Trophoblast cell (in vitro differentiated cells and primary cell): Measurements from ENCODE around the gene SRGAP3.

Experiments used
- DNase-seq, 2 donors: peaks; one replicate each; pipeline ENCODE4 v3.0.0-alpha.2; 2016
- H2AFZ ChIP-seq: 2 replicates; pipeline ENCODE4 v1.6.1; 2013; ENCODE audit warnings: low read length, moderate library complexity, mild to moderate bottlenecking; ENCODE audit not compliant: insufficient read depth, poor library complexity
- H2AK5ac ChIP-seq: 2 replicates; pipeline ENCODE4 v1.6.1; 2013; ENCODE audit warnings: mild to moderate bottlenecking, low read length
- H2BK120ac ChIP-seq: 2 replicates; pipeline ENCODE4 v1.6.1; 2013; ENCODE audit warnings: low read length, mild to moderate bottlenecking, moderate library complexity; ENCODE audit not compliant: insufficient read depth, poor library complexity
- H2BK12ac ChIP-seq: 2 replicates; pipeline ENCODE4 v1.6.1; 2013; ENCODE audit warnings: mild to moderate bottlenecking, low read length, moderate library complexity
- H2BK5ac ChIP-seq: 2 replicates; pipeline ENCODE4 v1.6.1; 2013; ENCODE audit warnings: low read length, low read depth, moderate library complexity, mild to moderate bottlenecking; ENCODE audit not compliant: poor library complexity
- H3K14ac ChIP-seq: 2 replicates; pipeline ENCODE4 v1.6.1; 2013; ENCODE audit warnings: mild to moderate bottlenecking, low read length
- H3K18ac ChIP-seq: 2 replicates; pipeline ENCODE4 v1.6.1; 2013; ENCODE audit warnings: mild to moderate bottlenecking, low read length
- H3K23ac ChIP-seq: 2 replicates; pipeline ENCODE4 v1.6.1; 2013; ENCODE audit warnings: low read length
- H3K27ac ChIP-seq: 2 replicates; pipeline ENCODE4 v1.5.1; 2013; ENCODE audit warnings: low read depth, mild to moderate bottlenecking, inconsistent platforms, low read length, moderate library complexity
- H3K27me3 ChIP-seq: 2 replicates; pipeline ENCODE4 v1.6.1; 2013; ENCODE audit warnings: inconsistent platforms, mild to moderate bottlenecking, low read length, moderate library complexity; ENCODE audit not compliant: insufficient read depth
- H3K36me3 ChIP-seq, 2 experiments: 1 replicate in 1 of 2; 2 replicates in 1 of 2; pipeline ENCODE4 v1.6.1; 2013; ENCODE audit warnings: low read length in 2 of 2, mild to moderate bottlenecking in 2 of 2, moderate library complexity in 1 of 2; ENCODE audit not compliant: insufficient read depth in 2 of 2, control insufficient read depth in 1 of 2
- H3K4ac ChIP-seq: 2 replicates; pipeline ENCODE4 v1.6.1; 2013; ENCODE audit warnings: low read depth, mild to moderate bottlenecking, low read length, moderate library complexity
- H3K4me1 ChIP-seq, 2 experiments: 1 replicate in 1 of 2; 2 replicates in 1 of 2; pipeline ENCODE4 v1.6.1; 2013; ENCODE audit warnings: low read length in 2 of 2, mild to moderate bottlenecking in 2 of 2, moderate library complexity in 1 of 2; ENCODE audit not compliant: insufficient read depth in 2 of 2, control insufficient read depth in 1 of 2
- H3K4me2 ChIP-seq: 2 replicates; pipeline ENCODE4 v1.6.1; 2013; ENCODE audit warnings: inconsistent platforms, mild to moderate bottlenecking, low read length, moderate library complexity
- H3K4me3 ChIP-seq: 2 replicates; pipeline ENCODE4 v1.5.1; 2013; ENCODE audit warnings: mild to moderate bottlenecking, low read depth, low read length, inconsistent platforms
- H3K79me1 ChIP-seq: one replicate; pipeline ENCODE4 v1.6.1; 2013; ENCODE audit warnings: low read length
- H3K79me2 ChIP-seq: 2 replicates; pipeline ENCODE4 v1.6.1; 2013; ENCODE audit warnings: low read length, mild to moderate bottlenecking; ENCODE audit not compliant: control insufficient read depth, insufficient read depth, poor library complexity
- H3K9ac ChIP-seq: 2 replicates; pipeline ENCODE4 v1.6.1; 2013; ENCODE audit warnings: mild to moderate bottlenecking, low read length
- H3K9me3 ChIP-seq: 2 replicates; pipeline ENCODE4 v1.6.1; 2013; ENCODE audit warnings: low read depth, mild to moderate bottlenecking, control low read depth, inconsistent platforms, low read length; ENCODE audit not compliant: insufficient read depth
- H4K12ac ChIP-seq: 2 replicates; pipeline ENCODE4 v1.6.1; 2013; ENCODE audit warnings: low read depth, mild to moderate bottlenecking, low read length, moderate library complexity
- H4K8ac ChIP-seq: 2 replicates; pipeline ENCODE4 v1.6.1; 2013; ENCODE audit warnings: low read depth, mild to moderate bottlenecking, low read length, moderate library complexity
- H4K91ac ChIP-seq: one replicate; pipeline ENCODE4 v1.6.1; 2013; ENCODE audit warnings: low read depth, mild to moderate bottlenecking, low read length, moderate library complexity
- WGBS: extraction: QIAGEN DNeasy Blood & Tissue Kit; methylation state at CpG from one replicate; pipeline ENCODE4 v1.1.7; 2013; ENCODE audit warnings: missing lambda C conversion rate; ENCODE audit not compliant: insufficient read length, insufficient coverage; ENCODE audit errors: extremely low coverage; 5-methylcytosine and 5-hydroxymethylcytosine counted together

The SRGAP3 gene

GRCh38 chr3:9196020-9196419 lies 53.4 kb downstream of the SRGAP3 start:
- H4K8ac ChIP-seq = no peak overlapping the region
- H3K14ac ChIP-seq = no peak overlapping the region
- H2AFZ ChIP-seq = no peak overlapping the region
- no peak overlapping the region for H2BK120ac ChIP-seq
- WGBS = no CpG with 5 or more reads among the region's 7 CpGs
- no peak overlapping the region for H3K9ac ChIP-seq
- no peak overlapping the region for H3K27ac ChIP-seq
- H2AK5ac ChIP-seq = no peak overlapping the region
- H3K36me3 ChIP-seq = no peaks in the 10 kb centered on the region
- no peaks in the 10 kb centered on the region for H3K27me3 ChIP-seq
- H4K12ac ChIP-seq = no peak overlapping the region
- no peak overlapping the region for H3K23ac ChIP-seq
- DNase-seq = no peak
- H2BK12ac ChIP-seq = no peak overlapping the region
- H3K9me3 ChIP-seq = peaks cover 4% of the 10 kb centered on the region
- no peaks in the 10 kb centered on the region for H3K79me2 ChIP-seq
- H3K4me2 ChIP-seq = no peak overlapping the region
- no peaks in the 10 kb centered on the region for H3K79me1 ChIP-seq
- H3K18ac ChIP-seq = no peak overlapping the region
- no peak overlapping the region for H2BK5ac ChIP-seq
- H3K4me1 ChIP-seq = peaks cover 2 to 4% of the 10 kb centered on the region in 2 experiments
- no peak overlapping the region for H3K4ac ChIP-seq
- H3K4me3 ChIP-seq = no peak overlapping the region
- no peak overlapping the region for H4K91ac ChIP-seq

GRCh38 chr3:9195390-9195789 lies 54.1 kb downstream of the SRGAP3 start:
- Histone ChIP-seq H3K4me3 (no peak overlapping the region), H3K27ac (no peak overlapping the region), H3K18ac (no peak overlapping the region), H3K23ac (no peak overlapping the region), H4K12ac (no peak overlapping the region), H3K9me3 (peaks cover 4% of the 10 kb centered on the region), H2BK12ac (no peak overlapping the region), H3K27me3 (no peaks in the 10 kb centered on the region), H3K4me1 (peaks cover 2 to 4% of the 10 kb centered on the region in 2 experiments), H2BK120ac (no peak overlapping the region), H3K4ac (no peak overlapping the region), H3K4me2 (no peak overlapping the region), H2AK5ac (no peak overlapping the region), H3K79me1 (no peaks in the 10 kb centered on the region), H3K9ac (no peak overlapping the region), H4K91ac (no peak overlapping the region), H3K79me2 (no peaks in the 10 kb centered on the region), H3K36me3 (no peaks in the 10 kb centered on the region), H4K8ac (no peak overlapping the region), H2BK5ac (no peak overlapping the region), H3K14ac (no peak overlapping the region), H2AFZ (no peak overlapping the region)
- no CpG with 5 or more reads among the region's 3 CpGs for WGBS
- DNase-seq = no peak

DNA sequence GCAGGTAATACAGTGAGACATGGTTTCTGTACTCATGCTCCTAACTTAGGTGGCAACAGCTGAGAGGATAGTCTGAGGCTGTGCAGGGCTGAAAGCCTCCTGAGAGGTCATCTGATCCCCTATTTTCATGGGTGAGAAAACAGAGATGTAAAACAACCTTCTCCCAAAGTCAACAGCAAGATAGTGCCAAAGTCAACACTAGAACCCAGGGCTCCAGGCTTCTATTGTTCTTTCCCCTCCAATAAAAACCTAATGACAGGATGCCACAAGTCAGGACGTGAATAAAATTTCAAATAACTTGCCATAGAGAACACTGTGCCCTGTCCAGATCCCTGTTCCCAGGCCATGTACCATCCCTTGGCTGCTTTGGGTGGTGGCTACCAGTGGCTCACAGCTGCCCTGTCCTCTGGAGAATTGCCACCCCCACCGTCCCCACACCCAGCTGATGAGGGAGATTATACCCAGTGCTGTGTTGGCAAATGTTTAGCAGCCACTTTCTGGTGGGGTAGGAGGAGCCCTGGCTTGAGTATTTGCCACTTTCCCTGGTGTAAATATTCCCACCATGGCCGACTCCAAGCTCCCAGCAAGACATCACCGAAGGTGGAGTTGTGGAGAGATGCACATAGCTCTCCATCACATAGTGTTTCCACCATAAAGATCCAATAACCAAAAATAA lies 54.8 kb downstream of the SRGAP3 start:
- H4K12ac ChIP-seq = no peak overlapping the region
- peaks cover 2 to 4% of the 10 kb centered on the region in 2 experiments for H3K4me1 ChIP-seq
- no peak overlapping the region for H4K8ac ChIP-seq
- DNase-seq = no peak
- no peak overlapping the region for H4K91ac ChIP-seq
- no peak overlapping the region for H2AK5ac ChIP-seq
- no CpG with 5 or more reads among the region's 4 CpGs for WGBS
- no peak overlapping the region for H3K27ac ChIP-seq
- H2BK5ac ChIP-seq = no peak overlapping the region
- H3K9me3 ChIP-seq = peaks cover 4% of the 10 kb centered on the region
- no peak overlapping the region for H3K4ac ChIP-seq
- no peak overlapping the region for H3K23ac ChIP-seq
- no peaks in the 10 kb centered on the region for H3K79me2 ChIP-seq
- H3K36me3 ChIP-seq = no peaks in the 10 kb centered on the region
- no peak overlapping the region for H3K9ac ChIP-seq
- H3K14ac ChIP-seq = no peak overlapping the region
- no peaks in the 10 kb centered on the region for H3K27me3 ChIP-seq
- no peak overlapping the region for H3K4me3 ChIP-seq
- no peaks in the 10 kb centered on the region for H3K79me1 ChIP-seq
- no peak overlapping the region for H2AFZ ChIP-seq
- H3K18ac ChIP-seq = no peak overlapping the region
- H2BK12ac ChIP-seq = no peak overlapping the region
- H3K4me2 ChIP-seq = no peak overlapping the region
- no peak overlapping the region for H2BK120ac ChIP-seq

- Histone ChIP-seq H3K9ac (no peak overlapping the region), H2BK12ac (no peak overlapping the region), H2AK5ac (no peak overlapping the region), H4K8ac (no peak overlapping the region), H4K12ac (no peak overlapping the region), H4K91ac (no peak overlapping the region), H3K23ac (no peak overlapping the region), H3K9me3 (peaks cover 4% of the 10 kb centered on the region), H3K18ac (no peak overlapping the region), H2AFZ (no peak overlapping the region), H3K4me1 (peaks cover 2 to 4% of the 10 kb centered on the region in 2 experiments), H3K27ac (no peak overlapping the region), H3K4me3 (no peak overlapping the region), H2BK120ac (no peak overlapping the region), H3K14ac (no peak overlapping the region), H3K4me2 (no peak overlapping the region), H3K4ac (no peak overlapping the region), H3K36me3 (no peaks in the 10 kb centered on the region), H3K79me1 (no peaks in the 10 kb centered on the region), H3K27me3 (no peaks in the 10 kb centered on the region), H3K79me2 (no peaks in the 10 kb centered on the region), H2BK5ac (no peak overlapping the region)
- WGBS = no CpG with 5 or more reads among the region's 10 CpGs
- no peak for DNase-seq
Measured at GRCh38 chr3:9193633-9194195, 55.7 kb downstream of the SRGAP3 start.
